ENCODE measurements around the gene ACBD4.
A peak's percentile ranks its signal among the peaks of the same experiment; 100 is the strongest.

The ACBD4 gene

DNA sequence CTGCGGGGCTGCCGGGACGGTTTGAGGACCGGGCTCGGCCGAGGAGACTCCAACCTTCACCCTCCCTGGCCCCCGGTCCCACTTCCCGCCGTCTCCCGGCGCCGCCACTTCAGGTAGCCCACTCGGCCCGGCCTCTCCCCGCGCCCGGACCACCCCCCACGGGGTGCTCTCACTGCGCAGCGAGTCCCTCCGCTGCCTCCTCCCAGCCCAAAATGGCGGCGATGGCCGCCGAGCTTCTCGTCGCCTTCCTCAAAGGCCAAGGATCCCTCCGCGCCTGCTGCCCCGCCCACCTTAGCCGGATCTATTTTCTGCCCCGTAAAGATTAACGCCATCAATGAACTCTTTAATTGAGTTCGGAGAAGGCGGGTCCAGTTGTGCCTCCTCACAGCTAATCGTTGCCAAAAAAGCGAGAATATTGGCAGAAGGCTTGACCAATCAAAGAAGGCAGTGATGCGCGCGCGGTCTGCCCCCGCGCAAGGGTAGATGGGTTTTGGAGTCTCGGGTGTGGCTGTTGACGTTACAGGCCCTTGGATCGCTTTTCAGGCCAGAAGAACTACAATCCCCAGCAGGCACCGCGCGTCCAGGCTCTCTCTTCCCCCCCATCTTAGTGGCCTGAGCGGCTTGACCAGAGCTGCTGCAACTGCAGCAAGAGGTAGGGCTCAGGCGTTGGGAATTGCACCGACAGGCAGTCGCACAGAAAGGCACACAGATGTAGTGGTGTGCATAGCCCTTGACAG lies 26.0 kb downstream of the ACBD4 start, which contains the start of gene HEXIM2:
TSS of gene HEXIM2 (plus strand) at position 588 of the 737 bp plus-strand sequence. CDS start 919 bp downstream, outside the sequence.
- DNase-seq = peak; percentile 94

DNA sequence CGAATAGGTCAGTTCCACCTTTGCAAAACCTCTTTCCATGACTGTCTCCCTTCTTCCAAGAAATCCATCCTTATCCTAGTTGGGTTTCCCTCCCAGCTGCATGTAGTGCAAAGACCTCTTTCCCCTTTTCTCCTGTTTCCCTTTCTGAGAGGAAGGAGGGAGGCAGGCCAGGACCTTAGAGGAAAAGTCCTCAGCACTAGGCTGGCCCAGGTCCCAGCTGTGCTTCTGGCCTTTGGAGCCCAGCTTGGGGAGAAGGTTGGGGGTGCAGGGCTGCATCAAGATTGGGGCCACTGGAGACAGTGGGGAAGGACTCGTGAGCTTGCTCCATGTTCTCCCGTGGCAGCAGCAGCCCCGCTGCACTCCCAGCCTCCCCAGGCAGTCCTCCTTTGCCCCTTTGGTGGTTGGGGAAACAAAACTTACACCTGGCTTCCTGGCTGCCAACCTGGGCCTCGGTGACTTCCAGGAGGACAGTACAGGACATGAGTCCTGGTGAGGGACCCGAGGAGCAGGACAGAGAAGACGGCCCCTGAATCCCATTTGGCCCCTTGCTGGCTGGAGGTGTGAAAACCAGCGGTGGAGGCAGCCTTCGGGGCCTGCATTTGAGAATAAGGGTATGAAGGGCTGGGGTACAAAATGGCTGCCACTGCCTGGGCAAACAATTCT lies 26.7 kb downstream of the ACBD4 start:
- DNase-seq = no peak

DNA sequence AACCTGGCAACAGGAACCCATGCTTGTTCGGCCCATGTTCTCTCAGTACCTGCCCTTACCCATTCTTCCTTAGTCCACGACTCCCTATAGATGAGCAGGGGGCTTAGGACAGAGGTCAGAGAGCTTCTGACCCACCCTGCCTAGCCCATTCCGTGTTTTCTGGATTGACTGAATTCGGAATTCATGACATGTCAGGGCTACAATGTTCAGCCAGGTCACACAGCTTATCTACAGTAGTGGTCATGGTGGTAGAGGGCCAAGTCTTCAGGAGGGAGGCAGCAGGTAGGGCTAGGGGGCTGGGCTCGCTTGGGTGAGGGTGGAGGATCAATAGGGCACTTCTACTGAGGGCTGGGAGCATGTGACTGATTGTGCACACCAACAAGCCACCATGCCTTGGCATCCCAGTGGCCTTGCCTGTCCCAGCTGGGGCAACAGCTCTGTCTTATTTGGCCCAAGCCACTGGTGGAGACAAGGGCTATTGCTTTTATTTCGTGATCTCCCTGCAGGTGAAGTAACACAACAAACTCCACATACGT lies 29.3 kb downstream of the ACBD4 start:
- DNase-seq = no peak

DNA sequence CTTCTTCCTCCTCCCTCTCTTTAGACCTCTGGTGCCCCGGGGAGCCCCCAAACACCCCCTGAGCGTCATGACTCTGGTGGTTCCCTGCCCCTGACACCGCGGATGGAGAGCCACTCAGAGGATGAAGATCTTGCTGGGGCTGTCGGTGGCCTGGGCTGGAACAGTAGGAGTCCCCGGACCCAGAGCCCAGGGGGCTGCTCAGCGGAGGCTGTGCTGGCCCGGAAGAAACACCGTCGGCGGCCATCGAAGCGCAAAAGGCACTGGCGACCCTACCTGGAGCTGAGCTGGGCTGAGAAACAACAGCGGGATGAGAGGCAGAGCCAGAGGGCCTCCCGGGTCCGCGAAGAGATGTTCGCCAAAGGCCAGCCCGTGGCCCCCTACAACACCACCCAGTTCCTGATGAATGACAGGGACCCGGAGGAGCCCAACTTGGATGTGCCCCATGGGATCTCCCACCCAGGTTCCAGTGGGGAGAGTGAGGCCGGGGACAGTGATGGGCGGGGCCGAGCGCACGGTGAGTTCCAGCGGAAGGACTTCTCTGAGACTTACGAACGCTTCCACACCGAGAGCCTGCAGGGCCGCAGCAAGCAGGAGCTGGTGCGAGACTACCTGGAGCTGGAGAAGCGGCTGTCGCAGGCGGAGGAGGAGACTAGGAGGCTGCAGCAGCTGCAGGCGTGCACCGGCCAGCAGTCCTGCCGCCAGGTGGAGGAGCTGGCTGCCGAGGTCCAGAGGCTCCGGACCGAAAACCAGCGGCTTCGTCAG lies 33.7 kb downstream of the ACBD4 start:
- DNase-seq = no peak

DNA sequence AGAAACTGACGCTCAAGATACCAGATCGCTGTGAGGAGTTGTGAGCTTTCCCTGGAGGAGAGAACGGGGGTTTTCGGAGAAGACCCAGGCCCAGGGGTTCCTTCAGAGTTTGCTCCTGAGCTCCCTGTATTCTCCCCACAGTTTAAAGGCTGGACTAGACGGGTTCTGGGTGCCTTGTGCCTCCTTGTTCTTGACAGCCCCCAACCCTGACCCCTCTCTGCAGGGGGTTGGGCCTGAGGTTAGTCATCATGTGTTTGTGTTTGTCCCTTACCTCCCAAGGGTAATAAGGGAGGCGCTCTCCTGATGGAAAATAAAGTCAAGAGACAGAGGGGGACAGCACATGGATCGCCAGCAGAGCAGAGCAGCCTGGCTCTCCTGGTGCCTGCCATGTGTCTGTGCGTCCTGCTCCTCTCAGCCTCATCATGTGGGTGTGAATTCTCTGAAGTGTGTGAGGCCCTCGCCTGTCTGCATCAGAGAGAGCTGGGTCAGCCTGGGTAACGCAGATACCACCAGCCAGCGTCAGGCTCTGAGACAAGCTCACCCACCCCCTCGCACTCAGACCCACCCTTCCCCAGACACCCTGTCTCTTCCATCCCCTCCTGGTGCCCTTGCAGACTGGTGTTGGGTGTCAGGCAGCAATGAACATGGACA lies 34.9 kb downstream of the ACBD4 start:
- no peak for DNase-seq

DNA sequence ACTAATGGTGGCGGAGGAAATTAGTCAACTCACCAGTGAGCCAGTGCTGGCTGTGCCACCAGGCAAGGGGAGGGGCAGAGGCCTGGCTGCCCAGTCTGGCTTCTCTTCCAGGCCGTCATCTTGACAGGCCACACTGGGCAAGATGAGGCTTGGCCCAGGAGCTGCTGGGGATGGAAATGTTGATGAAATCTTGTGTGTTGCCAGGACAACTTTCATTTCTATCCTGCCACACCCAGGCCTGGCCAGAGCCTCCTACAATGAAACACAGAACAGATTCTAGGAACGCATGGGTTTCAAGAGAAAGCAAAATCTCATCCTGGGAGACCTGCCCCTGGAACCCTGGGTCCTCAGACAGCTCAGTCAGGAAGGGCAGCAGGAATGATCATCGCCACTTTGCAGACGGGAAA lies 35.4 kb downstream of the ACBD4 start:
- DNase-seq = no peak

DNA sequence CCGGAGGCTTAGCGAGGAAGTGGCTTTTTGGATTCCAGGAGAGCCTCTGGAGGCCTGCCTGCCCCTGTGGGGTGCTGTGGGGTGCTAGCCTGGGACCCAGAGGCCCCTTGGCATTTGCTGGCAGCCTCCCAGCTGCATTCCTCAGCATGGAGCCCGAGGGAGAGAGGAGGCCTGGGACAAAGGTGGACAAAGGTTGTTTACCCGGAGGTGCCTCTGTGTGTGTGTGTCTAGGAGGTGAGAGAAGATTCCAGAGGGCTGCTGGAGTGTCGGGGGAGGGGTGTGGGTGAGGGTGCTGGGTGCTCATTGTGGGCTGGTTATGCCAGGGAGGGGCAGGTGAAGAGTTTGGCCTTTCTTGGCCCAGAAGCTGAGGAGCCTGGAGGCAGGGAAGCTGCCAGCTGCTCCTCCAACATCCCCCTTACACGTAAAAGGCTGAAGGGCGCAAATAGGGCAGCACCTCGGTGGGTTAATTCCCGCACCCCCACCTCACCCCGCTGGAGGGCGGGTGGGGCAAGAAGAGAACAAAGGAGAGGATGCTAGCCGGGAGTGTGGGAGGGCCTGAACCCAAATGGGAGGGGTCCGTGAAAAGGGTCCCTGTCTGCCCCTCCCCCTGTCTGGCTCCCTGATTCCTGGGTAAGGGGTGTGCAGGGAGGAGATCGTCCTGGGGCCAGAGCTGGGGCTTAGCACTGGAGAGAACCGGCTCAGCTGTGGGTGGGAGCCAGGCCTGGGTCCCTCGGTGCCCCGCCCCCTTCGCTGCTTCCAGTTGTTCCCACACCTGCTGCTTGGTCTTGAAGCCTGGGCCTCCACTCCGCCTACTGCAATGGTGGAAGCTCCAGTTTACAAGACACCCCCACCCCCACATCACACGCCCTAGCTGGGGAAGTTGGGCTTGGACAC lies 36.1 kb downstream of the ACBD4 start:
- DNase-seq = no peak

DNA sequence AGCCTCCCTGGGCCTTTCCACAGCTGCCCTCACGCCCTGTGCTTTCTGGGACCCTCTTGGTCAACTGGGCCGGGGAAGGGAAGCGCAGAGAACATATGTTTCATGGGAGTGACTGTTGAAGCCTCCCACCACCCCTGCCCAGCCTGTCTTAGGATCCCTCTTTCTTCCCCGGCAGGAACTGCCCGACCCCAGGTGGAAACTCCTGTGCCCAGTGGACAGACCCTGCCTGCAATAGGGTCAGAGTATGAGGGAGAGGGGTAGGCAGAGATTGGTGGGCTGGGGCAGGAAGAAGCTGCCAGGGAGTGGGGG lies 36.7 kb downstream of the ACBD4 start:
- DNase-seq = no peak

DNA sequence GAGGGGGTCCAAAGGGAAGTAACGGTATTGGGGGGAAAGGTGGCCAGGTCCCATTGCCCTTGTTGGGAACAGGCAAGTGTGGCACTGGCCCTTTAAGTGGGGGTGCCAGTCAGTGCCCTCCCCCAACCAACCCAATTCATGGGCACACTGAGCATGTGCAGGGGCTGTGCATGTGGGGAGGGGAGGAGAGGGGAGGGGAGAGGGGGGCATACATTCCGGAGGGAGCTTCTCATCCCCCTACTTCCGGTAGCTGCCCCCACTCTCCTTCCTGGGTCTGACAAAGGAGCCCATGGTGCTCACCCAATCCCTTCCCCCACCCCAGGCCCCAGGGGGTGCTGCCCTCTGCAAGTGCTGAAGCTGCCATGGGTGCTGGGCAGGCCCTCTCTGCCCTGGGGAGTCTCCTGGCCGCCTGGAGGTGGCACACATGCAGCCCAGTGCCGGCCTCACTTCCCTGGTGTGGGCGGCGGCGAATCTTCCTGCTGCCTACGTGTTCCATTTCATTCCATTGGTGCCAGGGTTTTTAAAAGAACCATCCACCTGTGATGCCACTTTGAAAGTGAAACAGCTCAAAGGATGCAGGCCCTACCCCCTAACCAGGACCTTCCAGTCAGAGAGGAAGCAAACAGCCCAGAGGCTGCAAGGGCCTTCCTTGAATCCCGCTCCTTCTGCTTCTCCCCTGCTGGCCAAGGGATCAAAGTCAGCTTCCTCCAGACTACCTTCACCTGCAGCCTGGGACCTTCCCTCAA lies 37.2 kb downstream of the ACBD4 start:
- peak; percentile 78 for DNase-seq

DNA sequence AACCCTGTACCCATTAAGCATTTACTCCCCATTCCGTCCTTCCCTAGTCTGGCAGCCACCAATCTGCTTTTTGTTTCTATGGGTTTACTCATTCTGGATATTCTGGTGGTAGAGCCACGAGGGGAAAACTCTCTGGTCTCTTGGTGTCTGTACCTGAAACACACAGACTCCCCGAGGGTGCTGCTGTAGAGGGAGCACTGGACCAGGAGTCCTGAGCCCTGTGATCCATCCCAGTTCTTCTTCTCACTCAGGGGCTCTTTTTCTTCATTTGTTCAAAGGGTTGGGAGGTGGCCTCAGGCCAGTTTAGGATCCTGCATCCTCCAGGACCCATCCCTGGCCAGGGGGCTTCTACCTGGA lies 40.2 kb downstream of the ACBD4 start:
- DNase-seq = no peak

DNA sequence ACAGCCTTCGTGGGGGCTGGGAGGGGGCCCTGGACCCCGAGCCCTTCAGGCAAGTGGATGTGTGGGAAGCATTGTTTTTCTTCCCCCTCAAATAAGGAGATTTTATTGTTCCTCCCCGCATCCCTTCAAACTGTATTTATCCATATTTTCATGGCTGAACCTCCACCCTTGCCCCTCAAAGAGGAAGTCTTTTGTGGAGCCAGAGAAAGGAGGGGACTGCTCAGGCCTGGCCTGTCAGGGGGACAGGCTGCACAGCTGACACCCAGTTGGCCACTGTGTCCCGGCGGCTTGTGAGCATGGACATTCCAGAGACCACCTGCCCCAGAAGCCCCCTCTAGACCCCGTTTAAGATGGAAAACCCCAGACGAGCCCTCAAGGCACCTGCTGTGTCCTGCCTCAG lies 42.1 kb downstream of the ACBD4 start:
- no peak for DNase-seq

DNA sequence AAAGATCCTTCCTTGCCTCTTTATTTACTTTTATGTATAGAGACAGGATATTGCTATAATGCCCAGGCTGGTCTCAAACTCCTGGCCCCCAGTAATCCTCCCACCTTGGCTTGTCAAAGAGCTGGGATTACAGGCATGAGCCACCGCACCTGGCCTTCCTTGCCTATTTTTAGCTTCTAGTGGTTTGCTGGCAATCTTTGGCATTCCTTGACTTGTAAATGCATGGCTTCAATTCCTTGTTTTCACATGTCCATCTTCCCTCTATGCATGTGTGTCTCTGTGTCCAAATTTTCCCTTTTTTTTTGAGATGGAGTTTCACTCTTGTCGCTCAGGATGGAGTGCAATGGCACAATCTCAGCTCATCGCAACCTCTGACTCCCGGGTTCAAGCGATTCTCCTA lies 48.7 kb downstream of the ACBD4 start:
- no peak for DNase-seq

DNA sequence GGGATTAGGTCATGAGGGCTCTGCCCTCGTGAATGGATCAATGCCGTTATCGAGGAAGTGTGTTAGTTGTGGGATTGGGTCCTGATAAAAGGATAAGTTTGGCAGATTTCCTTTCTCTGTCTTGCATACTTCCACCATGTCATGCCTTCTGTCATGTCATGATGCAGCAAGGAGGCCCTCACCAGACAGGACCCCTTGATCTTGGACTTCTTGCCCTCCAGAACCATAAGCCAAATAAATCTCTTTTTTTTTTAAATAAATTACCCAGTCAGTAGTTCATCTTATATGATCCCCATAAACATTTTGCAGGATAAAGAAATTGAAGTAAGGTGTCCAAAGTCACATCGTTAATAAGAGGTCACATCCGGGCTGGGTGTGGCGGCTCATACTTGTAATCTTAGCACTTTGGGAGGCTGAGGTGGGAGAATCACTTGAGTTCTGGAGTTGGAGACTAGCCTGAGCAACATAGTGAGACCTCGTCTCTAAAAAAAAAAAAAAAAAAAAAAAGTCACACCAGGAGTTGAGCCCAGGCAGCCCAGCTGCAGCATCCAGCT lies 51.4 kb downstream of the ACBD4 start:
- DNase-seq = no peak

DNA sequence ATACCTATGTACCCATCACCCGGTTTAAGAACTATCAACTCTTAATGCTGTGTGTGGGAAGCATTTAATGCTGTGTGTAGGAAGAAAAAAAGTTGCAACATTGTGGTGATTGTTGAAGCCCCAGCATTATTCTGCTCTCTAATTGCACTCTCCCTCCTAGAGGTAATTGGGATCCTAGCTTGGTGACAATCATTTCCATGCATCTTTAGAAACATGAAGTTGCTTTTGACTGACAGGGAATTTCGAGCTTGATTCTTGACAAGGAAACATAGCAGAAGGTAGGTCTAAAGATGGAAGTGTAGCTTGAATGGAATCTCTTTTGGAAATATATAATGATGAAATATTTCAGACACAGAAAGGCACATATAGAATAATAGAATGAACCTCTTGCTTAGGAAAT lies 53.5 kb downstream of the ACBD4 start:
- no peak for DNase-seq

DNA sequence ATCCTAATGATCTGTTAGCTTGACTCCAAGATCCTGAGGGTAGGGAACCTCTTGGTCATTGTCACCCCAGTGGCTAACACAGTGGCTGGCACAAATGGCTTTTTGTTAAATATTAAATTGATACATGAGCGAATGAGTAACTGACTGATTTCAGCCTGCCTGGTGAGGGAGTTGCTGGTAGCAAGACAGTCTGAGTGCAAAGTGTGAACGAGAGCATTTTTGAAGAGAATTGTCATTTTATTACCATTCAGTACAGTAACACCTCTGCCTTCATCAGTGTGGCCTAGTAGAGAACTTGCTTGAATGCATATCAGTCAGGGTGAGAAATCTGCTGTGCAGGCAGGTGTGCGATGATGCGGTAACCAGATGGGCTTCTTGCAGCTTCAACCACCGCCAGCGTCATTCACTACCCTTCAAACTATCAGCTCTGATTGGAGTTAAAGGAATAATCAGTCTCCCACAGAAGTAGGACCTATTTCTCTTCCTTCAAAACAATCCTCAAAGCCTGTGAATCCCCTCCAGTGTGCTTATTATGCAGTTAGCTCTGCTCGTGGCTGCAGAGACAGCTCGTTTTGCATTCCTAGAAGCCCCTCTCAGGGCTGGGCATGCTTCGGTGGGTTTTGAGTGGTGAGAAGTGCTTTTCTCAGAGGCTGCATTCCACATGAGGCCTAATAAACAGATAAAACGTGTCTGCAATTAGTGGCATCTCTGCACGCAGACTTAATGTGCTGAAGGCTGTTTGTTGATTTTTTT lies 55.2 kb downstream of the ACBD4 start:
- no peak for DNase-seq

All from activated CD8-positive, alpha-beta memory T cell treated with anti-CD3 and anti-CD28 coated beads, Interleukin-2, amount 50 U/mL, for 48 hours (primary cell).